ENCODE data around the gene ZNF506. TPM values are rescaled to one million over a fixed set of nuclear protein-coding genes. Genes with fewer than 3 reads are reported as not detected.
"Not testable (repeated sequence)": the region's sequence is repeated elsewhere in the genome, so short reads cannot be mapped to it uniquely, and the experiment has no call there.

The ZNF506 gene
- total and polyA plus RNA-seq, 2 experiments from 2014 or later: 26.0 to 42.1 TPM

DNA sequence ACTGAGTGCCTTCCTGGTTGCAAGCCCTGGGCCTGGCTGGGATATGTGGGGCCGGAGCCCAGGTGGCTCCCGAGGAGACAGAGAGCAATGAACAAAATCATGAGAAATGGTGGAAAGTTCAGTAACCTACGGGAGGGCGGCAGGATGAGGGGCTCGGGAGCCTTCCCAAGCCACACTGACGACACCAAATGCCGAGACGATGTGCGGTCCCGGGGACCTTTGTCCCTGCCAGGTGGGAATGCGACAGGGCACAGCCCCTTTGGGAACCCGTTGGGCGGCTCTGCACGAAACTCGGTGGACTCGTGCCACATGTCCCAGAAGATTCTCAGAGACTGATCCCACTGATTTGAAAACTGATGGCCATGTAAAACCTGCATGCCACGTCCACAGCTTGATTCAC lies 76.9 kb downstream of the ZNF506 start:
- no peak for ATAC-seq
- Histone ChIP-seq H3K27ac (ENCODE audit: low read depth) (no peak overlapping the region), H3K9me2 (ENCODE audit: insufficient read depth) (0 out of 2 replicates have a peak, but pooled peaks cover 2% of the 10 kb centered on the region), H3K27me3 (ENCODE audit: insufficient read depth) (no peaks in the 10 kb centered on the region), H3K4me2 (no peak overlapping the region), H3K79me2 (replicated peaks; ENCODE audit: insufficient read depth) (no peaks in the 10 kb centered on the region), H3K4me3 (no peak overlapping the region), H3F3A (replicated peaks; ENCODE audit: low read depth) (no peaks in the 10 kb centered on the region), H3K36me3 (ENCODE audit: insufficient read depth) (no peaks in the 10 kb centered on the region), H2AFZ (no peak overlapping the region), H4K20me1 (replicated peaks; ENCODE audit: insufficient read depth) (no peaks in the 10 kb centered on the region), H3K4me1 (ENCODE audit: insufficient read depth) (no peaks in the 10 kb centered on the region)
- Mint-ChIP-seq H3K4me3 (no peak overlapping the region), H3K27me3 (ENCODE audit: insufficient read depth, low read depth, poor library complexity) (peaks cover 15% of the 10 kb centered on the region), H3K27ac (no peak overlapping the region), H3K9me3 (peaks cover 12% of the 10 kb centered on the region; the same call in 1 of the 3 replicates), H3K4me1 (no peaks in the 10 kb centered on the region), H3K36me3 (ENCODE audit: low read depth) (no peaks in the 10 kb centered on the region; the same call in 2 of the 3 replicates)
- TF ChIP-seq STAT1 (IDR thresholded peaks at IDR 0.05; ENCODE audit: unreplicated experiment) (no peak), EZH2phosphoT487 (IDR thresholded peaks at IDR 0.05; ENCODE audit: unreplicated experiment) (no peak), POLR2AphosphoS5 (IDR thresholded peaks at IDR 0.05; ENCODE audit: low read depth) (no peak), EZH2 (IDR thresholded peaks at IDR 0.05; ENCODE audit: low read depth, unreplicated experiment) (no peak), JUNB (IDR thresholded peaks at IDR 0.05; ENCODE audit: unreplicated experiment) (no peak), ETS1 (IDR thresholded peaks at IDR 0.05) (no peak), NANOG (IDR thresholded peaks at IDR 0.05; ENCODE audit: borderline replicate concordance) (no peak), ZNF331 (CRISPR knock-in tag; IDR thresholded peaks at IDR 0.05; ENCODE audit: low read depth) (no peak)
- TF ChIP-seq, protein P1, sequence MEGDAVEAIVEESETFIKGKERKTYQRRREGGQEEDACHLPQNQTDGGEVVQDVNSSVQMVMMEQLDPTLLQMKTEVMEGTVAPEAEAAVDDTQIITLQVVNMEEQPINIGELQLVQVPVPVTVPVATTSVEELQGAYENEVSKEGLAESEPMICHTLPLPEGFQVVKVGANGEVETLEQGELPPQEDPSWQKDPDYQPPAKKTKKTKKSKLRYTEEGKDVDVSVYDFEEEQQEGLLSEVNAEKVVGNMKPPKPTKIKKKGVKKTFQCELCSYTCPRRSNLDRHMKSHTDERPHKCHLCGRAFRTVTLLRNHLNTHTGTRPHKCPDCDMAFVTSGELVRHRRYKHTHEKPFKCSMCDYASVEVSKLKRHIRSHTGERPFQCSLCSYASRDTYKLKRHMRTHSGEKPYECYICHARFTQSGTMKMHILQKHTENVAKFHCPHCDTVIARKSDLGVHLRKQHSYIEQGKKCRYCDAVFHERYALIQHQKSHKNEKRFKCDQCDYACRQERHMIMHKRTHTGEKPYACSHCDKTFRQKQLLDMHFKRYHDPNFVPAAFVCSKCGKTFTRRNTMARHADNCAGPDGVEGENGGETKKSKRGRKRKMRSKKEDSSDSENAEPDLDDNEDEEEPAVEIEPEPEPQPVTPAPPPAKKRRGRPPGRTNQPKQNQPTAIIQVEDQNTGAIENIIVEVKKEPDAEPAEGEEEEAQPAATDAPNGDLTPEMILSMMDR (conservative IDR thresholded peaks at IDR 0.05; ENCODE audit: low read depth in 2 of 2): no peak
- no peak for DNase-seq (ENCODE audit: low spot score)

DNA sequence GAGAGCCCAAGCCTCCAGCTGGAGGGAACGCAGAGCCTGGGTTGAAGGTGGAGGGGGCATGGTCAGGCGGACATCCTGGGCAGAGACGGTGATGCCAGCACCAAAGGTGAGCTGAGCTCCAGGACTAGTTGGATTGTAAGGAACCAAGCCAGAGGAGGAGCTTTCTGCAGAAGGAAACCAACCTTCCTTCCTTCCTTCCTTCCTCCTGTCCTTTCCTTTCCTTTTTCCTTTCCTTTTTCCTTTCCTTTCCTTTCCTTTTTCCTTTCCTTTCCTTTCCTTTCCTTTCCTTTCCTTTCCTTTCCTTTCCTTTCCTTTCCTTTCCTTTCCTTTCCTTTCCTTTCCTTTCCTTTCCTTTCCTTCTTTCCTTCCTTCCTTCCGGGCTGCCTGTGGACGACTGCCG lies 77.6 kb downstream of the ZNF506 start:
- not testable (repeated sequence) for H3K4me3 Mint-ChIP-seq; H3K79me2 ChIP-seq (replicated peaks; ENCODE audit: insufficient read depth); H3K27me3 ChIP-seq (ENCODE audit: insufficient read depth); H3K36me3 ChIP-seq (ENCODE audit: insufficient read depth); H3K27ac ChIP-seq (ENCODE audit: low read depth); H3K4me1 ChIP-seq (ENCODE audit: insufficient read depth); H4K20me1 ChIP-seq (replicated peaks; ENCODE audit: insufficient read depth); H3K4me2 ChIP-seq; ATAC-seq; DNase-seq (ENCODE audit: low spot score); H3K27ac Mint-ChIP-seq; H3K4me3 ChIP-seq; H3K9me2 ChIP-seq (ENCODE audit: insufficient read depth); H3K4me1 Mint-ChIP-seq; H3K36me3 Mint-ChIP-seq (ENCODE audit: low read depth); H3F3A ChIP-seq (replicated peaks; ENCODE audit: low read depth); H2AFZ ChIP-seq
- Mint-ChIP-seq H3K27me3 (ENCODE audit: insufficient read depth, low read depth, poor library complexity) (peaks cover 13% of the 10 kb centered on the region), H3K9me3 (peaks cover 10% of the 10 kb centered on the region; the same call in 1 of the 3 replicates)

Measured in GM23338 (cell line).